ENCODE results near the gene APBB2. TPM values are rescaled to one million over a fixed set of nuclear protein-coding genes. Genes with fewer than 3 reads are reported as not detected.

APBB2 gene
- total and polyA plus RNA-seq, 2 of the 4 experiments (the other 2 are of a cell fraction) = 47.9 to 75.5 TPM

- TF ChIP-seq CHD1 (IDR thresholded peaks at IDR 0.05; ENCODE audit: low read depth, low read length) = no peak
- TF ChIP-seq CEBPB (IDR thresholded peaks at IDR 0.05; ENCODE audit: low read depth, low read length) = no peak
- TF ChIP-seq, protein P1, sequence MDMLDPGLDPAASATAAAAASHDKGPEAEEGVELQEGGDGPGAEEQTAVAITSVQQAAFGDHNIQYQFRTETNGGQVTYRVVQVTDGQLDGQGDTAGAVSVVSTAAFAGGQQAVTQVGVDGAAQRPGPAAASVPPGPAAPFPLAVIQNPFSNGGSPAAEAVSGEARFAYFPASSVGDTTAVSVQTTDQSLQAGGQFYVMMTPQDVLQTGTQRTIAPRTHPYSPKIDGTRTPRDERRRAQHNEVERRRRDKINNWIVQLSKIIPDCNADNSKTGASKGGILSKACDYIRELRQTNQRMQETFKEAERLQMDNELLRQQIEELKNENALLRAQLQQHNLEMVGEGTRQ (IDR thresholded peaks at IDR 0.05; ENCODE audit: low read depth, low read length) = no peak
- no peak for TF ChIP-seq SMC3 (IDR thresholded peaks at IDR 0.05; ENCODE audit: low read depth, low read length)
- no peak for TF ChIP-seq MAFK (IDR thresholded peaks at IDR 0.05; ENCODE audit: low read depth, low read length)
- no peak for TF ChIP-seq BHLHE40 (IDR thresholded peaks at IDR 0.05; ENCODE audit: low read depth, low read length)
- TF ChIP-seq POLR2A (IDR thresholded peaks at IDR 0.05; ENCODE audit: low read depth, low read length) = no peak
- no peak for TF ChIP-seq MXI1 (IDR thresholded peaks at IDR 0.05; ENCODE audit: borderline replicate concordance, low read depth, low read length)
- no peak for TF ChIP-seq RAD21 (IDR thresholded peaks at IDR 0.05; ENCODE audit: low read length)
- TF ChIP-seq NFE2L2 (IDR thresholded peaks at IDR 0.05; ENCODE audit: low read depth, low read length) = no peak
- no peak for TF ChIP-seq RCOR1 (IDR thresholded peaks at IDR 0.05; ENCODE audit: insufficient replicate concordance, low read length)
- TF ChIP-seq, protein P2, sequence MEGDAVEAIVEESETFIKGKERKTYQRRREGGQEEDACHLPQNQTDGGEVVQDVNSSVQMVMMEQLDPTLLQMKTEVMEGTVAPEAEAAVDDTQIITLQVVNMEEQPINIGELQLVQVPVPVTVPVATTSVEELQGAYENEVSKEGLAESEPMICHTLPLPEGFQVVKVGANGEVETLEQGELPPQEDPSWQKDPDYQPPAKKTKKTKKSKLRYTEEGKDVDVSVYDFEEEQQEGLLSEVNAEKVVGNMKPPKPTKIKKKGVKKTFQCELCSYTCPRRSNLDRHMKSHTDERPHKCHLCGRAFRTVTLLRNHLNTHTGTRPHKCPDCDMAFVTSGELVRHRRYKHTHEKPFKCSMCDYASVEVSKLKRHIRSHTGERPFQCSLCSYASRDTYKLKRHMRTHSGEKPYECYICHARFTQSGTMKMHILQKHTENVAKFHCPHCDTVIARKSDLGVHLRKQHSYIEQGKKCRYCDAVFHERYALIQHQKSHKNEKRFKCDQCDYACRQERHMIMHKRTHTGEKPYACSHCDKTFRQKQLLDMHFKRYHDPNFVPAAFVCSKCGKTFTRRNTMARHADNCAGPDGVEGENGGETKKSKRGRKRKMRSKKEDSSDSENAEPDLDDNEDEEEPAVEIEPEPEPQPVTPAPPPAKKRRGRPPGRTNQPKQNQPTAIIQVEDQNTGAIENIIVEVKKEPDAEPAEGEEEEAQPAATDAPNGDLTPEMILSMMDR (conservative IDR thresholded peaks at IDR 0.05; ENCODE audit: low read depth, low read length) = no peak
- no peak for TF ChIP-seq RFX5 (IDR thresholded peaks at IDR 0.05; ENCODE audit: low read depth, low read length)
- no peak for TF ChIP-seq ELK1 (IDR thresholded peaks at IDR 0.05; ENCODE audit: borderline replicate concordance, low read depth, low read length)
- no peak for TF ChIP-seq FOS (IDR thresholded peaks at IDR 0.05; ENCODE audit: low read depth, low read length)
- TF ChIP-seq MAZ (IDR thresholded peaks at IDR 0.05; ENCODE audit: borderline replicate concordance, low read depth, low read length) = no peak
- Histone ChIP-seq H2BK120ac (ENCODE audit: low read depth, low read length) (no peak overlapping the region), H3K27ac (ENCODE audit: insufficient read depth, low read length) (no peak overlapping the region), H3K23ac (ENCODE audit: low read depth, low read length) (no peak overlapping the region), H4K20me1 (ENCODE audit: insufficient read depth, low read length) (no peaks in the 10 kb centered on the region), H3K27me3 (ENCODE audit: control insufficient read depth, insufficient read depth, low read length) (no peaks in the 10 kb centered on the region), H2BK15ac (ENCODE audit: low read depth, low read length) (no peak overlapping the region), H3K9me1 (ENCODE audit: insufficient read depth, low read length) (peaks cover 5% of the 10 kb centered on the region), H3K4me3 (ENCODE audit: insufficient read depth, low read depth, low read length) (no peak overlapping the region), H3K79me1 (ENCODE audit: low read depth in 1 of 2, low read length in 2 of 2) (peaks cover 15 to 18% of the 10 kb centered on the region in 2 experiments; a peak in 2 of 4 replicates), H3K36me3 (ENCODE audit: control insufficient read depth, insufficient read depth, low read length) (no peaks in the 10 kb centered on the region), H2AK9ac (replicated peaks; ENCODE audit: low read depth, low read length, poor library complexity) (no peak overlapping the region), H3K9ac (ENCODE audit: low read depth, low read length) (no peak overlapping the region), H4K91ac (ENCODE audit: insufficient read depth, low read depth, low read length) (no peak overlapping the region), H3K4ac (ENCODE audit: low read depth, low read length) (no peak overlapping the region), H4K5ac (ENCODE audit: low read depth, low read length) (no peak overlapping the region), H2AFZ (replicated peaks; ENCODE audit: low read length, poor library complexity) (no peak overlapping the region), H3K4me2 (ENCODE audit: low read depth, low read length) (no peak overlapping the region), H4K8ac (ENCODE audit: low read depth in 2 of 2, low read length in 2 of 2) (no peak overlapping the region), H3K14ac (replicated peaks; ENCODE audit: low read depth, low read length) (no peak overlapping the region), H2BK5ac (ENCODE audit: low read depth, low read length, poor library complexity, severe bottlenecking) (no peak overlapping the region), H2AK5ac (ENCODE audit: low read depth, low read length) (no peak overlapping the region), H2BK20ac (ENCODE audit: low read depth, low read length) (no peak overlapping the region), H3K18ac (ENCODE audit: low read depth, low read length) (no peak overlapping the region), H3K9me3 (ENCODE audit: control insufficient read depth, insufficient read depth, low read length) (no peaks in the 10 kb centered on the region), H3K4me1 (ENCODE audit: control insufficient read depth, insufficient read depth, low read length) (peaks cover 8% of the 10 kb centered on the region), H3K56ac (ENCODE audit: extremely low read depth, insufficient read depth, low read length) (no peak overlapping the region)
- ChIA-PET POLR2A (ENCODE audit: unreplicated experiment) (interaction anchor here (0.5 kb wide), 1 partner anchor 148 kb away, joined by 4 read pairs; no protein-coding TSS in a partner anchor), CTCF (interaction anchor here (0.5 to 0.6 kb wide), 2 partner anchors 19 to 55 kb away, joined by 3 to 4 read pairs; no protein-coding TSS in a partner anchor)
- no TSS peak for BruUV-seq (replicated peaks)
- intact Hi-C loops (cut with micrococcal nuclease) (no loop called here), in situ Hi-C loops (cut with MboI; ENCODE audit: low sequenced_read_pairs) (no loop called here), dilution Hi-C loops (cut with HindIII; ENCODE audit: low sequenced_read_pairs, unreplicated experiment) (no loop called here)
- ATAC-seq (ENCODE audit: low read depth) (no peak), DNase-seq (no peak)
- WGBS, 2 experiments (ENCODE audit: extremely low coverage in 2 of 2, insufficient read length in 1 of 2) = 100% methylated on average over 1 of the region's 3 CpGs; no CpG with 5 or more reads in 1 of the 2 experiments
These were observed 149.4 kb downstream of the APBB2 start for GRCh38 chr4:41064953-41065352.

Data from IMR-90 (cell line).